GM19467 (cell line): ENCODE results near the gene MPC1.
"Not testable (repeated sequence)": the region's sequence is repeated elsewhere in the genome, so short reads cannot be mapped to it uniquely, and the experiment has no call there.

Source experiments
- ATAC-seq: cut with Tn5 transposase; IDR thresholded peaks from one replicate; pipeline ENCODE4 v1.9.1; 2021; ENCODE audit warnings: mild to moderate bottlenecking, moderate library complexity; ENCODE audit not compliant: unreplicated experiment

Gene MPC1

GRCh38 chr6:166348305-166348949 lies 34.3 kb downstream of the MPC1 start:
- ATAC-seq = no peak

- ATAC-seq = no peak
These were observed 35.8 kb downstream of the MPC1 start for GRCh38 chr6:166346965-166347364.

- no peak for ATAC-seq
These were observed 36.3 kb downstream of the MPC1 start for GRCh38 chr6:166346449-166346848.

- ATAC-seq = not testable (repeated sequence)
These were observed 37.1 kb downstream of the MPC1 start for GRCh38 chr6:166345672-166346071.

GRCh38 chr6:166344921-166345320 lies 37.8 kb downstream of the MPC1 start:
- ATAC-seq = not testable (repeated sequence)

- ATAC-seq = no peak
These were observed 38.5 kb downstream of the MPC1 start for GRCh38 chr6:166344240-166344639.

- peak; percentile 15 for ATAC-seq
These were observed 39.6 kb downstream of the MPC1 start for GRCh38 chr6:166343150-166343487.

GRCh38 chr6:166342349-166343149 lies 40.2 kb downstream of the MPC1 start, which contains the start of gene SFT2D1:
SFT2D1 (minus strand) TSS chr6:166342545; CDS start chr6:166342481, 64 bp downstream.
- peak; percentile 90 for ATAC-seq

GRCh38 chr6:166341977-166342348 lies 40.8 kb downstream of the MPC1 start:
- peak; percentile 2 for ATAC-seq

GRCh38 chr6:166341464-166341863 lies 41.3 kb downstream of the MPC1 start:
- ATAC-seq = no peak

GRCh38 chr6:166338854-166339253 lies 43.9 kb downstream of the MPC1 start:
- no peak for ATAC-seq

GRCh38 chr6:166336847-166337246 lies 45.9 kb downstream of the MPC1 start:
- no peak for ATAC-seq

GRCh38 chr6:166335378-166336302 lies 47.1 kb downstream of the MPC1 start:
- peak; percentile 34 for ATAC-seq

GRCh38 chr6:166334878-166335277 lies 47.9 kb downstream of the MPC1 start:
- ATAC-seq = no peak

- peak; percentile 65 for ATAC-seq
These were observed 49.4 kb downstream of the MPC1 start for GRCh38 chr6:166333172-166333995.

- no peak for ATAC-seq
These were observed 51.0 kb downstream of the MPC1 start for GRCh38 chr6:166331503-166332415.

GRCh38 chr6:166330612-166331011 lies 52.1 kb downstream of the MPC1 start:
- ATAC-seq = no peak

- ATAC-seq = peak; percentile 85
These were observed 57.2 kb downstream of the MPC1 start for GRCh38 chr6:166325383-166326042.

- ATAC-seq = no peak
These were observed 59.3 kb downstream of the MPC1 start for GRCh38 chr6:166323395-166323794.
